PFSK-1 (cell line): ENCODE results near the gene SNAPC1.

Experiments used
- FOXP2 ChIP-seq: optimal IDR thresholded peaks from 2 replicates; pipeline ENCODE3; 2011; ENCODE audit warnings: borderline replicate concordance, control low read depth, inconsistent platforms; ENCODE audit not compliant: insufficient read depth; ENCODE audit errors: extremely low read length, extremely low read depth
- POLR2AphosphoS5 ChIP-seq: IDR thresholded peaks from 2 replicates; pipeline ENCODE4 v1.6.1; 2012; ENCODE audit warnings: low read depth, mild to moderate bottlenecking, control low read depth, low read length, moderate library complexity
- SIN3A ChIP-seq: IDR thresholded peaks from 2 replicates; pipeline ENCODE4 v1.6.1; 2012; ENCODE audit warnings: mild to moderate bottlenecking, low read length, moderate library complexity, borderline replicate concordance; ENCODE audit not compliant: insufficient read depth
- TAF1 ChIP-seq: IDR thresholded peaks from 2 replicates; pipeline ENCODE4 v1.6.1; 2012; ENCODE audit warnings: low read length, control low read depth, borderline replicate concordance; ENCODE audit not compliant: insufficient read depth
- TF ChIP-seq, protein P1 (sequence below), 2 experiments: IDR thresholded peaks; 2 replicates each; pipeline versions ENCODE4 v1.6.1 to v1.8.0; 2011 to 2012; ENCODE audit warnings: low read depth in 2 of 2, low read length in 2 of 2, control low read depth in 1 of 2, inconsistent platforms in 1 of 2, mild to moderate bottlenecking in 1 of 2, moderate library complexity in 1 of 2; ENCODE audit not compliant: insufficient read depth in 1 of 2

DNA sequence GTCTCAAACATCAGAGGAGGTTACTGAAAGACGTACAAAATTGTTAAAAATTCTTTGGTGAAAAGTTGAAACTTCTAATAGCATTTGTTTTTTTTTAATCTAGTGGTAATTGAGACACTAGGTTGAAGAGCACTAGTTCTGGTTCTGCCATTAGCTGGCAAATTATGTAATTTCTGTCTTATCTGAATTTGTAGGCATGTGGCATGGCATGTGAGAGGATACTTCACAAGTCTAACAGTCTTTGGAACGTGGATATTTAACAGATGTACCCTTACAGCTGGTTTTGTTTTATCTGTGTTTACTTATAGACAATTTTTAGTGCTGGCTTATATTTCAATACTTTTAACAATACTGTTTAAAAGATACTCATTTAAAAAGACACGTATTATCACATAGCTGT lies 6.0 kb downstream of the SNAPC1 start:
- TF ChIP-seq POLR2AphosphoS5, result no peak
- TF ChIP-seq, protein P1, sequence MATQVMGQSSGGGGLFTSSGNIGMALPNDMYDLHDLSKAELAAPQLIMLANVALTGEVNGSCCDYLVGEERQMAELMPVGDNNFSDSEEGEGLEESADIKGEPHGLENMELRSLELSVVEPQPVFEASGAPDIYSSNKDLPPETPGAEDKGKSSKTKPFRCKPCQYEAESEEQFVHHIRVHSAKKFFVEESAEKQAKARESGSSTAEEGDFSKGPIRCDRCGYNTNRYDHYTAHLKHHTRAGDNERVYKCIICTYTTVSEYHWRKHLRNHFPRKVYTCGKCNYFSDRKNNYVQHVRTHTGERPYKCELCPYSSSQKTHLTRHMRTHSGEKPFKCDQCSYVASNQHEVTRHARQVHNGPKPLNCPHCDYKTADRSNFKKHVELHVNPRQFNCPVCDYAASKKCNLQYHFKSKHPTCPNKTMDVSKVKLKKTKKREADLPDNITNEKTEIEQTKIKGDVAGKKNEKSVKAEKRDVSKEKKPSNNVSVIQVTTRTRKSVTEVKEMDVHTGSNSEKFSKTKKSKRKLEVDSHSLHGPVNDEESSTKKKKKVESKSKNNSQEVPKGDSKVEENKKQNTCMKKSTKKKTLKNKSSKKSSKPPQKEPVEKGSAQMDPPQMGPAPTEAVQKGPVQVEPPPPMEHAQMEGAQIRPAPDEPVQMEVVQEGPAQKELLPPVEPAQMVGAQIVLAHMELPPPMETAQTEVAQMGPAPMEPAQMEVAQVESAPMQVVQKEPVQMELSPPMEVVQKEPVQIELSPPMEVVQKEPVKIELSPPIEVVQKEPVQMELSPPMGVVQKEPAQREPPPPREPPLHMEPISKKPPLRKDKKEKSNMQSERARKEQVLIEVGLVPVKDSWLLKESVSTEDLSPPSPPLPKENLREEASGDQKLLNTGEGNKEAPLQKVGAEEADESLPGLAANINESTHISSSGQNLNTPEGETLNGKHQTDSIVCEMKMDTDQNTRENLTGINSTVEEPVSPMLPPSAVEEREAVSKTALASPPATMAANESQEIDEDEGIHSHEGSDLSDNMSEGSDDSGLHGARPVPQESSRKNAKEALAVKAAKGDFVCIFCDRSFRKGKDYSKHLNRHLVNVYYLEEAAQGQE (IDR thresholded peaks at IDR 0.05; ENCODE audit: insufficient read depth in 1 of 2, low read depth in 2 of 2, low read length in 2 of 2), result no peak
- no peak for TF ChIP-seq TAF1
- no peak for TF ChIP-seq SIN3A
- TF ChIP-seq FOXP2, result no peak
